Nephron (organoid): Measurements from ENCODE around the gene TEX35.

Experiments
- H3K27ac Mint-ChIP-seq, 3 experiments: 2 replicates each; pipeline ENCODE4 v1.8.0; 2020; ENCODE audit warnings: mixed read lengths in 3 of 3, mild to moderate bottlenecking in 2 of 3, moderate library complexity in 1 of 3
- H3K27me3 Mint-ChIP-seq: 2 replicates; pipeline ENCODE4 v1.8.0; 2021; ENCODE audit warnings: low read depth, mild to moderate bottlenecking, moderate library complexity, mixed read lengths
- H3K36me3 Mint-ChIP-seq: 2 replicates; pipeline ENCODE4 v1.8.0; 2020; ENCODE audit warnings: low read depth, mixed read lengths
- H3K4me1 Mint-ChIP-seq: 2 replicates; pipeline ENCODE4 v1.8.0; 2020; ENCODE audit warnings: mixed read lengths
- H3K4me3 Mint-ChIP-seq, 3 experiments: 2 replicates each; pipeline ENCODE4 v1.8.0; 2020; ENCODE audit warnings: mild to moderate bottlenecking in 3 of 3, mixed read lengths in 3 of 3, moderate library complexity in 2 of 3
- H3K9me3 Mint-ChIP-seq: 2 replicates; pipeline ENCODE4 v1.8.0; 2020; ENCODE audit warnings: mixed read lengths
- TF ChIP-seq, protein P1 (sequence below), 3 experiments: fragments of 200-600 bp; sonication (generic); IDR thresholded peaks; one replicate each; pipeline ENCODE4 v1.5.0; 2021; ENCODE audit warnings: antibody characterized with exemption in 3 of 3; ENCODE audit not compliant: unreplicated experiment in 3 of 3

Gene TEX35

DNA sequence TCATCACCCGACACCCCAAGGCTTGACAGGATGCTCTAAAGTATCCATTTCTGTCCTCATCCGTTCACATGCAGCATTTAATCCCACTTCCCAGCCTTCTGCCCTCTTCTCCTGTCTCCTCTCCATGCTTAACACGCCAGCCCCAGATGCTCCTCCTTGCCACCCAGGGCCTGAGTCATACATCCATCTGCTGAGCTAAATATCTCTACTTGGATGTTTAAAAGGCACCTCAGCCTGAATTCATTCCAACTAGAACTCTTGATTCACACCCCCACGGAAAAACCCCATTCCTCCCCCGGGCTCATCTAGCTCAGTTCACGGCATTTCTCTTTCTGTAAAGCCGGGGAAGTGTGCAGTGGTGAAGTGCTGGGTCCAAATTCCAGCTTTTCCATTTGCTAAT, 27.7 kb downstream of the TEX35 start:
- Mint-ChIP-seq H3K27me3 (peaks cover 22% of the 10 kb centered on the region), H3K4me3 (peak overlapping the region; percentile 47 to 97 (median 96)), H3K27ac (peak overlapping the region in 2 of 3 experiments; percentile 4 to 98), H3K4me1 (peaks cover 21% of the 10 kb centered on the region), H3K9me3 (no peaks in the 10 kb centered on the region), H3K36me3 (peaks cover 12% of the 10 kb centered on the region)
- TF ChIP-seq, protein P1, sequence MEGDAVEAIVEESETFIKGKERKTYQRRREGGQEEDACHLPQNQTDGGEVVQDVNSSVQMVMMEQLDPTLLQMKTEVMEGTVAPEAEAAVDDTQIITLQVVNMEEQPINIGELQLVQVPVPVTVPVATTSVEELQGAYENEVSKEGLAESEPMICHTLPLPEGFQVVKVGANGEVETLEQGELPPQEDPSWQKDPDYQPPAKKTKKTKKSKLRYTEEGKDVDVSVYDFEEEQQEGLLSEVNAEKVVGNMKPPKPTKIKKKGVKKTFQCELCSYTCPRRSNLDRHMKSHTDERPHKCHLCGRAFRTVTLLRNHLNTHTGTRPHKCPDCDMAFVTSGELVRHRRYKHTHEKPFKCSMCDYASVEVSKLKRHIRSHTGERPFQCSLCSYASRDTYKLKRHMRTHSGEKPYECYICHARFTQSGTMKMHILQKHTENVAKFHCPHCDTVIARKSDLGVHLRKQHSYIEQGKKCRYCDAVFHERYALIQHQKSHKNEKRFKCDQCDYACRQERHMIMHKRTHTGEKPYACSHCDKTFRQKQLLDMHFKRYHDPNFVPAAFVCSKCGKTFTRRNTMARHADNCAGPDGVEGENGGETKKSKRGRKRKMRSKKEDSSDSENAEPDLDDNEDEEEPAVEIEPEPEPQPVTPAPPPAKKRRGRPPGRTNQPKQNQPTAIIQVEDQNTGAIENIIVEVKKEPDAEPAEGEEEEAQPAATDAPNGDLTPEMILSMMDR (IDR thresholded peaks at IDR 0.05; ENCODE audit: unreplicated experiment in 3 of 3) = no peak

DNA sequence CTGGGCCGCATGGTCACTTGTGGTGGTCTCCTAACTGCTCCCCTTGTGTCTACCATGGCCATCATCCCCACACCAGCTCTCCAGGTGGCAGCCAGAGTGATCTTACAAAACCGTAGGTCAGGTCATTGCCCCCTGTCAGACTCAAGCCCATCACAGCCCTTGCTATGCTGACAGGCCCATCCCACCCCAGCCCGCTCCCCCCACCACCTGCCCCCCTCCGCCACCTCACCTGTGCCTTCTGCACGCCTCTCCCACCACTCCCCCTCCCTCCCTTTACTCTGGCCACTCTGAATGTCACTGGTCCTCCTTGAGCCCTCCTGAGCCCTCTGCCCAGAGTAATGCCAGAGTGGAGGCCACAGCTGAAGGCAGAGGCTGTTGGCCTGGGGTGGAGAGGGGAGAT, 28.5 kb downstream of the TEX35 start:
- Mint-ChIP-seq H3K27ac (peak overlapping the region; percentile 94 to 98 (median 96)), H3K9me3 (no peaks in the 10 kb centered on the region), H3K27me3 (peaks cover 22% of the 10 kb centered on the region), H3K4me3 (peak overlapping the region; percentile 96 to 98 (median 97)), H3K4me1 (peaks cover 25% of the 10 kb centered on the region), H3K36me3 (peaks cover 19% of the 10 kb centered on the region)
- TF ChIP-seq, protein P1 (IDR thresholded peaks at IDR 0.05; ENCODE audit: unreplicated experiment in 3 of 3) = no peak

DNA sequence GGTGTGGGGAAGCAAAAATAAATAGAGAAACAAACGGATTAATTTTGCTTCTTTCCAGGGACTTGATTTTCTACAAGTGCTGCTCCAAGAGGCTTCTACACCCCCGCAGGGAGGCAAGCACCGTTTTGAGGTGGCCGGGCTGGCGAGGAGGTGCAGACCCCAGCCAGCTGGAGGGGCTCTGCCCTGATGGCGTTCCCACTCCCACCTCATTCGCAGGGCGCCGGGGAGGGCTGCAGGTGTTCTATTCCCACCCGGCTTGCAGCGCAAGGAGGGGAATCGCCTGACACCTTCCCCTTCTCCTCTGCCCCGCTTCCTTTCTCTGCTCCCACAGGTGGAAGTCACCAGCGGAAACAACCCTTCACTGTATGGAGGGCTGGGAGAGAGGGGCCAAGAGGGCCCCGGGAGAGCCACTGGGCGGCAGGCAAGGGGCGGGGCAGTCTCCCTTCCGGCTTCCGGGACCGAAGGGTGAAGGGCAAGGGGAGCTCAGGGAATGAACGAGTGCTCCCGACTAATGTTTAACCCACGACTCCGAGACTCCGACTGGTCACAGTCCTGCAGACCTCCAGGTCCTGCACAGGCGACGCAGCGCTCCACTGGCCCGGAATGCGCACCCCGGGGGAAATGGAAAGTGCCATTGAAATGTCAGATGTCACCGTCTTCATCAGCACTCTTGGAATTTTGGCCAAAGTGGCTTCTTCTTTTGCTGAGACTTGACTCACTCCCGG, 29.1 kb downstream of the TEX35 start:
- peak overlapping the region; percentile 96 to 98 (median 97) for H3K4me3 Mint-ChIP-seq
- H3K4me1 Mint-ChIP-seq = peaks cover 21% of the 10 kb centered on the region
- H3K27me3 Mint-ChIP-seq = peaks cover 21% of the 10 kb centered on the region
- TF ChIP-seq, protein P1 (IDR thresholded peaks at IDR 0.05; ENCODE audit: unreplicated experiment in 3 of 3) = no peak
- peaks cover 22% of the 10 kb centered on the region for H3K36me3 Mint-ChIP-seq
- H3K9me3 Mint-ChIP-seq = no peaks in the 10 kb centered on the region
- H3K27ac Mint-ChIP-seq = peak overlapping the region; percentile 94 to 98 (median 96)

DNA sequence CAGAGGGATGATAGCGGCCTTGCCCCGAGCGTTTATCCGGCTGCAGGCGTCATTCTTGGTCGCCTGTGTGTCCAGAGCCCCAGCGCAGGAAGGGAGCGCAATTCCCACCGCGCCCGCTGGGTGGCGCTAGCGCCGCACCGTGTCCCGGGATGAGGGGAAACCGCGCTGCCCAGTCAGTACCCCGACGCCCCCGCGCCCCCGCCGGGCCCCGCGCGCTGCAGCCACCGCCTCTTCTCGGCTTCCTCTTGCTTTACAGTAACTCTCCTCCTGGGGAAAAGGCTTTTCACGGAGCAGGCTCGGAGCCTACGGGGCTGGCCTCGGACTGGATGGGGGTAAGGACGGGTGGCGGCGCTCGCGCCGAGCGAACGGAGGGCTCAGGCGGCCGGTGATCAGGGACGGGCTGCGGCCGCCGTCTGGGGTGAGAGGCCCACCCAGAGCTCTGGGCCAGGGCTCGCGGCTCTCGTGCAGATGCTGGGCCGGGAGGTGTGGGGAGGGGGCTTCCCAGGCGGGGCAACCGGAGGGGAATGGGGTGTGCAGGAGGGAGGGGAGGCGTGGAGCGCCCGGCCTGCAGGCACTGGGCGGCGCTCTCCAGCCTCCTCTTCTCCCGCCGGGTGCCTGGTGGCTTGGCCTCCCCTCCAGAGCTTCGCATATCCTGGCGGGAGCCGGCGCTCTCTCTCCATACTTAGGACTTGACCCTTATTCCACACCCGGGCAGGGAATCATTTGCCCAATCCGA, 29.8 kb downstream of the TEX35 start:
- Mint-ChIP-seq H3K4me3 (peak overlapping the region; percentile 96 to 98 (median 97)), H3K9me3 (no peaks in the 10 kb centered on the region), H3K27ac (peak overlapping the region; percentile 94 to 98 (median 96)), H3K27me3 (peaks cover 17% of the 10 kb centered on the region), H3K4me1 (peaks cover 16% of the 10 kb centered on the region), H3K36me3 (peaks cover 26% of the 10 kb centered on the region)
- TF ChIP-seq, protein P1 (IDR thresholded peaks at IDR 0.05; ENCODE audit: unreplicated experiment in 3 of 3) = peak; percentile 99

DNA sequence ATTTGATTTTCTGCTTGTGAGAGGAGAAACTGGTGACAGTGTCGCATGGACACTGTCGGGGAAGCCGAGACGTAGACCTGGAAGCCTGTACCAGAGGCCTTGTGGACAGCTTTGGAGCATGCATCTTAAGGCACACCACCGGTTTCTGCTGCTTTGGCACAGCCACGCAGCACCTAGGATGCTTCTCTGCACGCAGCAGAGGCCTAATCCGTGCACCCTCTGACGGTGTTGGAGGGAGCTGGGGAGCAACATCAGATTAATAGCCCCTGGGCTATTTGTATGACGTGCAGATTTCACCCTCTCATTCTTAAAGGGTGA, 30.3 kb downstream of the TEX35 start:
- Mint-ChIP-seq H3K27ac (peak overlapping the region; percentile 94 to 98 (median 96)), H3K36me3 (peaks cover 26% of the 10 kb centered on the region), H3K27me3 (peaks cover 17% of the 10 kb centered on the region), H3K4me3 (peak overlapping the region; percentile 96 to 98 (median 97)), H3K4me1 (peaks cover 16% of the 10 kb centered on the region), H3K9me3 (no peaks in the 10 kb centered on the region)
- TF ChIP-seq, protein P1 (IDR thresholded peaks at IDR 0.05; ENCODE audit: unreplicated experiment in 3 of 3) = no peak
